HG03135 (cell line): ENCODE measurements around the gene SLC12A8.

Source experiments
- ATAC-seq: cut with Tn5 transposase; IDR thresholded peaks from one replicate; pipeline ENCODE4 v1.9.1; 2021; ENCODE audit warnings: mild to moderate bottlenecking, moderate library complexity; ENCODE audit not compliant: unreplicated experiment

Gene SLC12A8

GRCh38 chr3:125157183-125157582 is 55.4 kb downstream of the SLC12A8 start:
- no peak for ATAC-seq

- ATAC-seq: no peak
Measured at GRCh38 chr3:125156456-125156855, 56.1 kb downstream of the SLC12A8 start.

GRCh38 chr3:125154800-125155269 is 57.7 kb downstream of the SLC12A8 start:
- ATAC-seq: no peak

GRCh38 chr3:125154110-125154509 is 58.4 kb downstream of the SLC12A8 start:
- ATAC-seq: no peak

- ATAC-seq: no peak
Measured at GRCh38 chr3:125152951-125153350, 59.6 kb downstream of the SLC12A8 start.

GRCh38 chr3:125151916-125152315 is 60.6 kb downstream of the SLC12A8 start:
- no peak for ATAC-seq

GRCh38 chr3:125151442-125151817 is 61.1 kb downstream of the SLC12A8 start:
- ATAC-seq: no peak

- ATAC-seq: no peak
Measured at GRCh38 chr3:125150525-125151441, 61.8 kb downstream of the SLC12A8 start.

GRCh38 chr3:125149462-125149861 is 63.1 kb downstream of the SLC12A8 start:
- no peak for ATAC-seq

GRCh38 chr3:125148836-125149235 is 63.7 kb downstream of the SLC12A8 start:
- ATAC-seq: no peak

GRCh38 chr3:125148016-125148812 is 64.3 kb downstream of the SLC12A8 start:
- no peak for ATAC-seq

- no peak for ATAC-seq
Measured at GRCh38 chr3:125147491-125147820, 65.1 kb downstream of the SLC12A8 start.

- ATAC-seq: no peak
Measured at GRCh38 chr3:125146626-125147490, 65.7 kb downstream of the SLC12A8 start.

- no peak for ATAC-seq
Measured at GRCh38 chr3:125145751-125146475, 66.6 kb downstream of the SLC12A8 start.

GRCh38 chr3:125144653-125145314 is 67.8 kb downstream of the SLC12A8 start:
- no peak for ATAC-seq

GRCh38 chr3:125143982-125144652 is 68.4 kb downstream of the SLC12A8 start:
- ATAC-seq: no peak

- no peak for ATAC-seq
Measured at GRCh38 chr3:125143538-125143937, 69.0 kb downstream of the SLC12A8 start.

- ATAC-seq: no peak
Measured at GRCh38 chr3:125142940-125143339, 69.6 kb downstream of the SLC12A8 start.

GRCh38 chr3:125142420-125142778 is 70.1 kb downstream of the SLC12A8 start:
- ATAC-seq: no peak
